Left renal cortex interstitium (tissue), 4 donors: ENCODE results near the gene RGS2. TPM values are rescaled to one million over a fixed set of nuclear protein-coding genes. Genes with fewer than 3 reads are reported as not detected.

ENCODE experiments used
- DNase-seq, 4 donors: peaks; one replicate each; pipeline ENCODE4 v3.0.0-alpha.2; 2013; ENCODE audit warnings: low read depth in 4 of 4, low spot score in 2 of 4, missing footprints in 1 of 4
- polyA plus RNA-seq, 4 donors: library from polyadenylated mRNA; unstranded; fragments of 120-200 nt; gene quantifications; one replicate each; pipeline ENCODE4 v1.2.1, GENCODE V29; 2013; ENCODE audit not compliant: insufficient read length in 4 of 4

RGS2 gene
- polyA plus RNA-seq, 4 donors = 25.5 to 44.7 (median 37.2) TPM

DNA sequence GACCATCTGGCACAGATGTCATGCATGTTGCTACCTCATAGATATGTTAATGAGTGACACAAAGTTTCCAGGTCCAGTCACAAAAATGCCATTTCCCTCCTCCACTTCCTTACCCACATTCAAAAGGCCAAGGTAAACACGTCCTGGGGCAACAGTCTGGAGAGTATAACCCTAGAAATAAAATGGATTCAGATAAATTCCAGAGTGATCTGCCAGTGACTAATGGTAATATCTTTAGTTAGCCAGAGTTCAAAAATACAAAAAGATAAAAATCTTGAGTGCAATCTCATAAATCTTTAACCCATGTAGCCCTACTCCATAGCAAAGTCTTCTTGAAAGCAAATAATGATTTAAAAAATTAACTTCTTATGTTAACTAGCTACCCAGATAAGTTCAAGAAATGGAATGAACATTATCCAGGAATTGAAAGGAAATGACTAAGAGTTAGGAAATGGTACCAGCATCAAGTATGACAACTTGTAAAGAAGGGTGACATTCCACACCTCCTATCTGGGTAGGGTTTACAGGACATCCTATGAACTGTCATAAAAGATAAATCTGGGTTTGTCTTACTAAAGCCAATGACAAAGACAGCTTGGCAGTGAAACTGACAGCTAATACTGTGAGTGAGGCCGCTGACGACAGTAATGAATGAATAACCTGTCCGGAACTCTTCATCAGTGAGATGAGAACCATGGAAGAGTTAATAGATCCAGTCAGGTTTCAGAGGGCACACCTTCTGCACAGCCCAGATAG lies 18.1 kb downstream of the RGS2 start:
- no peak for DNase-seq

DNA sequence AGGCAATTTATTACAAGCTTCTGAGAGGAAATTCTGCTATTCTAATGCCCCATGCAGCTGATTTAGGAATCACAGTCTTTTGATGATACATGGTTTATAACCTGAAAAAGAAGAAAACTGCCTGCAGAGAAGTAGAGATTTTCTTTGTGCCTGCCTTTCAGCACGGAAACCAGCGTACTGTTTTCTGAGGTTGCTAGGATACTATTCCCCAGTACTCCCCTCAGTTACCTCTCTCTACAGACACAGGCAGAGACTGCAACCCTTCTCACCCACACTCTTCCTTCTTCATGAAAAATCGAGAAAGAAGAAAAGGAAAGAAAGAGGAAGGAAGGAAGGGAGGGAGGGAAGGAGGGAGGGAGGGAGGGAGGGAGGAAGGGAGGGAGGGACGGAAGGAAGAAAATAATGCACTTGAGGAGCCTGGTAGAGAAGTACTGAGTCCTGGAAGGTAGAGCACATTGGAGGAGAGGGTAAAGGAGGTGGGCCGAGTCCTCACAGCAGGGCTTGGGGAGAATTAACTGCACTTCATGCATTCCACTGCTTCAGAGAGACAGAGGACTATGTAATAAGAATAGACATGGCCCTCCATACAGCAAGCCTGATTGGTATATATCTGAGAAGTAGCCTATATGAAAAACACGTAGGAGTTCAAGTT lies 21.9 kb downstream of the RGS2 start:
- DNase-seq = no peak

DNA sequence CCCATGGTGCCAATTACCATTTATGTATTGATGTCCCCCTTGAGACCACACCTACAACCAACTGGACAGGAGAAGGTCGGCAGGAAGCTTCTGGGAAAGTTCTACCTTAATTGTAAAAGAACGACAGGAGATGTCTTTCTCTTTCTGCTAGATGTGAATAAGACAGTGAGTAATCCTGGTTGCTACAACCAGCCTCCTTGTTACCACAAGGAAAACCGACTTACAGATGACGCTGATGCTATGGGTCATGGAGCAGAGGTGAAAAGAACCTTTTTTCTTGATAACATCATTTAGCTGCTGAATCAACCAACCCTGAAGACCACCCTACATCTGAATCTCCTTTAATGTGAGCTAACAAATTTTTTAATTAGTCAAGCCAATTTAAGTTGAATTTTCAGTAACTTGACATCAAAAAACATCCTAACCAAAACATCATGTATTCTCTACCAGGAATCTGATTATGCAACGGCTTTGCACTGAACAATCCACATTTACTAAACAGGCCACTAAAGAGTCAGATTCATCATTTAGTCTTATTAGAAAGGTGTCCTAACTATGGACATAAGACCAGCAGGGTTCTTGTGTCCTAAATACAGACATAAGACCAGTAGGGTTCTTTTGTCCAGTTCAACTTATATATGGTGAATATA lies 23.0 kb downstream of the RGS2 start:
- DNase-seq = no peak

DNA sequence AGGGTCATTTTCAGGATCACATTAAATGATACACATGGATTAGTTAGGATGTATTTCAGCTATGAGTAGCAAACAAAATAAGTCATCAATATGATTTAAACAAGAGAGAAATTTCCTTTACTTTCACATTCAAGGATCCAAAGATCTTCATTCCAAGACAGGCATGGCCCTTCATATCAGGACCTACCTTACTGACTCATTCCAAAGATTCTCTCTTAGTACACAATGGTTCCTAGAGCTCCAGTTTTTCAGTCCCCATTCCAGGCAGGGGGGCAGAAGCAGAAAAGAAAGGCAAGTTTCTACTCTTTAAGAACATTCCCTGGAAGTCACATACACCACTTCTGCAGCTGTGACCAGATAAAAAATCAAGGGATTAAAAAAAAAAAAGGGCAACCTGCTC lies 23.7 kb downstream of the RGS2 start:
- no peak for DNase-seq

DNA sequence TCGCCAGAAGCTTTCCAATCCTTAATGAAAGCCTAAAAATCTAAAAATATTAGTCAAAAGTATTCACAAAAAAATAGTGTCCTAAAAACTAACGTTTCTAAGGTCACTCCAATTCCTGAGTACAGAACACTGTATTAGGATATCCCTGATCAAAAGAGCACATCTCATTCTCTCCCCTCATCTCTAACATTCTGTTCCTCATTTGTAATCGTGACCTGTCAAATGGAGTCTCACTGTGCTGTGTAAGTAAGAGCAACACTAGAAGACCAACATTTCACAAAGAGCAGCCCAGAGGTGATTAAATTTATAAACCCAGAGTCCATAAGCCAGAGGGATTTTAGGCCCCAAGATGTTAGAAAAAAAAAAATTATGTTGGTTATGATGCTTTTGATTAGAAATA lies 26.3 kb downstream of the RGS2 start:
- DNase-seq = no peak

DNA sequence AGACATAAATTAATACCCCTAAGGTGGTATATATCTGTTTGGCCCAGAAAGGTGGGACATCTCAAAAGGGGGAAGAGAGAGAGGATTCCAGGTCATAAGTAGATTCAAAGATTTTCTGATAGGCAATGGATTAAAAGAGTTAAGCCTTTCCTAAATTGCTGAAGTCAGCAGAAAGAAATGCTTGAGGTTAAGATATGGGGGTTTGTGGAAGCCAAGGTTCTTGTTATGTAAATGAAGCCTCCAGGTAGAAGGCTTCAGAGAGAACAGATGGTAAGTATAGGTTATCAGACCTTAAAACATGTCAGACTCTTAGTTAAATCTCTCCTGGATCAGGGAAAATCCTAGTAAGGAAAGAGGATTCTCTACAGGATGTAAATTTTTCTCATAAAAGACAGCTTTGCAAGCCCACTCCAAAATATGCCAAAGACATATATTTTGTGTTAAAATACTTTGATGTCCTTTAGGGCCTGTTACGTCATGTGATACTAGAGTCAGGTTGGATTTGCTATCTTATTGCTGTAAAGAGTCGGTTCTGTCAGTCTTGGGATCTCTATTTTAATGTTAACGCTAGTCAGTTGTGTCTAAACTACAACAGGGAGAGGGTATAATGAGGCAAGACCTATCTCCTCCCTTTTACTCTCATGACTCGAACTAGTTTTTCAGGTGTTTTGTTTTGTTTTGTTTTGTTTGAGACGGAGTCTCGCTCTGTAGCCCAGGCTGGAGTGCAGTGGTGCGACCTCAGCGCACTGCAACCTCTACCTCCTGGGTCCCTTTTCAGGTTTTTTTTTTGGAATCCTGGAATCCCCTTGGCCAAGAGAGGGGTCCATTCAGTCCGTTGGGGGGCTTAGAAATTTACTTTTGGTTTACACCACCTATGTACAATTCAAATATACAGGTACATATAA lies 30.6 kb downstream of the RGS2 start:
- DNase-seq = no peak

DNA sequence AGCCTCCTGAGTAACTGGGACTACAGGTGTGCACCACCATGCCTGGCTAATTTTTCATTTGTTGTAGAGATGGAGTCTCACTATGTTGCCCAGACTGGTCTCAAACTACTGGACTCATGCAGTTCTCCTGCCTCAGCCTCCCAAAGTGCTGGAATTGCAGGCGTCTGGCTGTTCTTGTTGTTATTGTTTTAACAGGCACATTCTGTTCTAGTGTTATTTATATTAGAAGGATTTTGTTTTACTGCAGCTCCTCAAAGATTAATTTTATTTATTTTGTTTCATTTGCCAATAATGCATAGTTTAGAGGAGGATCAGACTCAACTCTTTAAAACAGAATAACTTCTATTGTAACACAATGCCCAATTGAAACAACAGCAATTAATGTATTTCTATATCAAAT lies 35.5 kb downstream of the RGS2 start:
- DNase-seq = no peak

DNA sequence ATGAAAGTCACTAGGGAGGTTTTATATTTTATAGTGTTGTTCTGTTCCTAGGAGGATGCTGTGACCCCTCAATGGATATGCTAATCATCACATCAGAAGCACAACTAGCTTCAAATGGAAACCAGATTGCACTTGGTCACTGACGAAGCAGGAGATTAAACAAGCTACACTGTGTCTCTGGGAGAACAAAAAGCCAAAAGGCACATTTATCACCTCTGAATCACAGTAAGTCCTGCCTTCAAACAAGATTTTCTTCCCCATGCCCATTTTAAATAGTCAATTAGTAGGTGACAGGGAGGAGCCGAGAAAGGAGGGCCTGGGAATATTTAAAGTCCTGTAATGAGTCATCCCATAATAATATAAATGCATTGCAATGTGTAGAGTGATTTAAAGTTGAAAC lies 38.1 kb downstream of the RGS2 start:
- no peak for DNase-seq

DNA sequence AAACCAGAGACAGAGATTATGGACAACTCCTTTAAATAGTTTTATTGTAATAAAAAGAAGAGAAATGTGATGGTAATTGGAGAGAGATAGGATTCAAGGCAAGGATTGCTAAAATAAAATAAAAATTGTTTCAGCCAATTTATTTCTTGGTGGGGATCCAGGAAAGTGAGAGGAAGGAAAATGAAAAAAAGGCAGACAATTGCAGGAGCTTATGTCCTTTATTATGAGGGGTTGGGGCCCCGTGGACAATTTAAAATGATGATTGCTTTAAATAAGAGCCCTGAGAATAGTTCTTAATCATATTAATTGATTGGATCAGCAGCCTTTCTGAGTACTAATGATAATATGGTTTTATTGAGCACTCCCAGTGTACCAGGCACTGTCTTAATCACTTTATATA lies 40.2 kb downstream of the RGS2 start:
- no peak for DNase-seq

DNA sequence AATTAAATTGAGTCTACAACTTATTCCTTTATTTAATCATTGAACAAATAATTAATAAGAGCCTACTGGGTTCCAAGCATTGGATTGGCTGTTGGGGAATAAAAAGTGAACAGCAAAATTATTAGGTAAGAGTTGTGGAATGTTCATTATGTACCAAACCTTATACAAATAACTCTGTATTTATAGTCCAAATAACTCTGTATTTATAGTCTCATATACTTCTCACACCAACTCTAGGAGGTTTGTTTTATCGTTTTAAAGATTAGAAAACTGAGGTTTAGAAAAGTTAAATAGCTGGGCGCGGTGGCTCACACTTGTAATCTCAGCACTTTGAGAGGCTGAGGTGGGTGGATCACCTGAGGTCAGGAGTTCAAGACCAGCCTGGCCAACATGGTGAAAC lies 40.6 kb downstream of the RGS2 start:
- no peak for DNase-seq

DNA sequence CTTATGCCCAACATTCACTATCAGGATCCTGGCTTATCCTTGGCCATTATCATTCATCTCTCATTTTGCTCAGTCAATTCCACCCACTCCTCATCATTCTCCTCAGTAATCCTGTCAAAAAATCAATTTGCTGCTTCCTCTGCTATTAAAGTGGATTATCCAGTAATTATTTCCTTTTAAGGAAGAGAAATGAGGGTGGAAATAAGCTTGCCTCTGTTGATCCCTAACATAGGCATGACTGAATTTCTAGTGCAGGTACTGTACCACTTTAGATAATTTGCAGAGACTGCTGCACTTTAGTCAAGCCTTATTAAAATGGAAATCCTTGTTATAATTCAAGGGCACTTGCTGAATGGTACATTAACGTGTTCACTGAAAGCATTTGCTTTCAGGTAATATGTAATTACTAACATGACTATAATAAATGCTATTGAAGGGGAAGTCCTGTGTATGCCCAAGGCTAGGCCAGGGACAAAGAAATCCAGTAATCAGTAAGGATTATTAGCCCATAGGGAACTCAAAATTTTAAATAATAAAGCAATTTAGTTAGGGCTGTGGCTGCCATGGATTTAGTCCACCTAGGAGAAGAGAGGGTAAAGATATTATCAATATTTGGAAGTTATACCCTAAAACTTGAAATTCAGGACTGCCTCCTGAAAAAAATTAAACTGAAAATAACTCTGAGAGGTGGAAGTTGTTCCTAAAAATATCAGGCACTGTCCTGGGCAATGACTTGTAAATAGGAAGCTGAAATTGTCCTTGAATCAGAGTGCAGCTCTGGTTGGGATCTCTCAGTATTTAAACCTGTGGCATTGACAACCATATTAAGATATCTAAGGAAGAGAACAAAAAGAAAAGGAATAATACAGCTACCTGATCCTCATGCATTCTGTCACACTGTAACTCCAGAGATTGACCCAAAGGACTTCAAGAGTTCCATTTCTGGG lies 43.4 kb downstream of the RGS2 start:
- no peak for DNase-seq

DNA sequence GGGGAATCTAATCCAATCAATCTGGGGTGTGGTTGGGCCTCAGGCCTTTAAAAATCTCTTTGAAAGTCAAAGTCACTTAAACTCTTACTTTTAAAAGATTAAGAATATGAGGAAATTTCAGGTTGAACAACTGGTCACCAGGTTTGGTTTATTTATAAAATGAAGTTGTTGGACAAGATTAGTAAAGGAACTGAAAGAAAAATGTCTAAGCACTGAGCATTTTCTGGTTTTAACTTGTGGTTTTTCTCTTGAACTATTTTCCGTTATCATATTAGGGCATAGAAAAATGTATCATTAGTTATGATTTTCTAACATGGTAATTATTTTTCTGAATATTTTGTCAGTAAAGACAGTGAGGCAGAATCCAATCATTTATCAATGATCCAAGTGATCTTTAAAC lies 49.6 kb downstream of the RGS2 start:
- DNase-seq = no peak

DNA sequence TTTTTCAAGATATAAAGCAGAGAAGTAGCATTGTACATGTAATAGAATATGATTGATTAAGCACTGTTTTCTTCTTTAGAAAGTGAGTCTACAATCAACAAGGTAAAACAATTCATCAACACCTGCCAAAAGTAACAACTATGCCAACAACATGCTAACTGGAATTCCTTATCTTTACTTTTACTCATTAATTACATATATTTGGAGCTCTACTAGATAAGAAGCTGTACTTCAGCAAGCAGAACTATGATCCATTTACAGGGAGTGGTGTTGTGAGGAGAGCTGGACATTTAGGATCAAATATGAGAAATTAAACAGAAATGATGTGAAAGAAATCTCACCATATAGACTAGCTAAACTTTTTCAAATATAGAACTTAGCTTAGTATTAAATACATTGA lies 51.0 kb downstream of the RGS2 start:
- no peak for DNase-seq

DNA sequence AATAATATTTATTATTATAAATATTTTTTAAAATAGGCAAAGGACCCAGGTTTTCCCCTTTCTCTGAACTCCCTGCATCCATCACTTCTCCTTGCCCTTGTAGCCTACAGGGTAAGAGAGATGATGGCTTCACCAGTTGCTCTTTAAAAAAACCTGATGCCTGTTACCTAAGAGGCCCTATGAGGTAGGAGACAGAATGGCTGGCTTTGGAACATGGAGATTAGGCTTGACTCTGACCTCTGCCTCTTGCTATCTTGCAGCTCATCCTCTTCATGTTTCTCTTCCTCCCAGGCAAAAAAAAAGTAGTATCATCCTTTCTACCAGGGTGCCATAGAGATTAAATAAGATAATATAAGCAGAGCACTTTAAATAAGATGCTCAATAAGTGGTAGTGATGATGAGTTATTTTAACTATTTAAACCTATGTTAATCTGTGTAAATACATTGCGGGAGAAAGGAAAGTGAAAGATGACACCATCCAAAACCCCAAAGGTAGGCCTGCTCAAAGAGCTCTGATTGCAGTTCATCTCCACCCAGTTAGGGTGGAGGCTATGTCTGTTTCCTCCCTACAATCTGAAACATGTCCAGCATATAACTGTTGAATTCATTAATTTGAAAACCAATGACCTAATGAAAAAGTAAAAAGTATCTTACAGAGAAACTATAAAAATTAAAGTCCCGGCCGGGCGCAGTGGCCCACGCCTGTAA lies 51.8 kb downstream of the RGS2 start:
- DNase-seq = no peak

DNA sequence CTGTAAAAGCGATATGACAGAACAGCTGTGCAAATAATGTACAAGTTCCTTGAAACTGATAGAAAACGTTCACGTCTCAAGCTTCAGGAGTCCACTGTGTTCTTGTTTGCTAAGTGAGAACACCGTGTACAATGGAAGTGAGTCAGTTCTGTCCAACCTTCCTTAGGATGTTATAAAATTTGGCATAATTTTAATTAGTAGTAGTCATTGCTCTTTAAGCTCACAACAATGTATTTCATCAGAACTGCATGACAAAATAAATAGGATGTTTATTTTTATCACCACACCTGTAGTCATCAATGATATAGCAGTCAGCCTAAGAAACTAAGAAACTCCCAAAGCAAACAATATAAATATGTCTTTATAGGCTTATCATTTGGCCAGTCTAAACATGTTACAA lies 53.0 kb downstream of the RGS2 start:
- DNase-seq = no peak
